H9 (cell line): ENCODE measurements around the gene CCDC88C. TPM values are rescaled to one million over a fixed set of nuclear protein-coding genes. Genes with fewer than 3 reads are reported as not detected.
A peak's percentile ranks its signal among the peaks of the same experiment; 100 is the strongest.

Experiments used
- DNase-seq: peaks from one replicate; pipeline ENCODE4 v3.0.0-alpha.2; 2017
- H2AFZ ChIP-seq: one replicate; pipeline ENCODE4 v1.6.1; 2013; ENCODE audit warnings: mild to moderate bottlenecking, low read length, control low read depth, moderate library complexity
- H2AK5ac ChIP-seq: 2 replicates; pipeline ENCODE4 v1.6.1; 2013; ENCODE audit warnings: low read length, control low read depth, mixed read lengths; ENCODE audit not compliant: insufficient read length
- H2BK120ac ChIP-seq: one replicate; pipeline ENCODE4 v1.6.1; 2013; ENCODE audit warnings: low read depth, mild to moderate bottlenecking, low read length, control low read depth, inconsistent platforms; ENCODE audit not compliant: poor library complexity, severe bottlenecking
- H2BK12ac ChIP-seq: 2 replicates; pipeline ENCODE4 v1.6.1; 2013; ENCODE audit warnings: low read length, control low read depth, mixed read lengths, low read depth; ENCODE audit not compliant: insufficient read length
- H2BK15ac ChIP-seq: 2 replicates; pipeline ENCODE4 v1.6.1; 2013; ENCODE audit warnings: low read depth, low read length, control low read depth
- H2BK20ac ChIP-seq: one replicate; pipeline ENCODE4 v1.6.1; 2013; ENCODE audit warnings: low read depth, mild to moderate bottlenecking, low read length, control low read depth, inconsistent platforms; ENCODE audit not compliant: poor library complexity, severe bottlenecking
- H2BK5ac ChIP-seq: 2 replicates; pipeline ENCODE4 v1.6.1; 2013; ENCODE audit warnings: low read length, control low read depth, mixed read lengths; ENCODE audit not compliant: insufficient read length
- H3K14ac ChIP-seq: 2 replicates; pipeline ENCODE4 v1.6.1; 2013; ENCODE audit warnings: low read length, control low read depth; ENCODE audit not compliant: insufficient read depth
- H3K18ac ChIP-seq: 2 replicates; pipeline ENCODE4 v1.6.1; 2013; ENCODE audit warnings: low read depth, mild to moderate bottlenecking, mixed read lengths, low read length, control low read depth; ENCODE audit not compliant: insufficient read length
- H3K23ac ChIP-seq: 2 replicates; pipeline ENCODE4 v1.6.1; 2013; ENCODE audit warnings: low read length, control low read depth, mixed read lengths, low read depth; ENCODE audit not compliant: insufficient read length
- H3K23me2 ChIP-seq: 2 replicates; pipeline ENCODE4 v1.6.1; 2013; ENCODE audit warnings: low read depth, mild to moderate bottlenecking, mixed read lengths, low read length, control low read depth; ENCODE audit not compliant: insufficient read length, poor library complexity, severe bottlenecking
- H3K27ac ChIP-seq: 2 replicates; pipeline ENCODE4 v1.5.1; 2013; ENCODE audit warnings: low read length, control low read depth, mixed read lengths, low read depth; ENCODE audit not compliant: insufficient read length
- H3K27me3 ChIP-seq: 2 replicates; pipeline ENCODE4 v1.6.1; 2013; ENCODE audit warnings: low read length, control low read depth, inconsistent platforms; ENCODE audit not compliant: insufficient read depth
- H3K4ac ChIP-seq: 2 replicates; pipeline ENCODE4 v1.6.1; 2013; ENCODE audit warnings: low read depth, mild to moderate bottlenecking, control low read depth, inconsistent platforms, low read length, moderate library complexity
- H3K4me1 ChIP-seq: 2 replicates; pipeline ENCODE4 v1.6.1; 2013; ENCODE audit warnings: low read length, control low read depth, inconsistent platforms; ENCODE audit not compliant: insufficient read depth
- H3K4me2 ChIP-seq: 2 replicates; pipeline ENCODE4 v1.6.1; 2013; ENCODE audit warnings: low read length, control low read depth, mixed read lengths; ENCODE audit not compliant: insufficient read length, insufficient read depth
- H3K56ac ChIP-seq: 2 replicates; pipeline ENCODE4 v1.6.1; 2013; ENCODE audit warnings: low read depth, mild to moderate bottlenecking, mixed read lengths, low read length, control low read depth; ENCODE audit not compliant: insufficient read length
- H3K79me1 ChIP-seq: 2 replicates; pipeline ENCODE4 v1.6.1; 2013; ENCODE audit warnings: low read depth, mild to moderate bottlenecking, moderate library complexity, low read length, control low read depth, inconsistent platforms; ENCODE audit not compliant: insufficient read depth, poor library complexity, severe bottlenecking
- H3K79me2 ChIP-seq: 2 replicates; pipeline ENCODE4 v1.6.1; 2013; ENCODE audit warnings: low read length, control low read depth, inconsistent platforms; ENCODE audit not compliant: insufficient read depth
- H3K9ac ChIP-seq: 2 replicates; pipeline ENCODE4 v1.6.1; 2013; ENCODE audit warnings: low read length, control low read depth, mixed read lengths; ENCODE audit not compliant: insufficient read length; ENCODE audit errors: extremely low read depth
- H3K9me3 ChIP-seq: one replicate; pipeline ENCODE4 v1.6.1; 2013; ENCODE audit warnings: low read depth, low read length, inconsistent platforms; ENCODE audit not compliant: control insufficient read depth
- H3T11ph ChIP-seq: one replicate; pipeline ENCODE4 v1.6.1; 2013; ENCODE audit warnings: mild to moderate bottlenecking, low read length, control low read depth, inconsistent platforms
- H4K20me1 ChIP-seq: one replicate; pipeline ENCODE4 v1.6.1; 2013; ENCODE audit not compliant: control insufficient read depth, insufficient read length, insufficient read depth
- H4K5ac ChIP-seq: 2 replicates; pipeline ENCODE4 v1.6.1; 2013; ENCODE audit warnings: low read depth, mild to moderate bottlenecking, mixed read lengths, low read length, control low read depth; ENCODE audit not compliant: insufficient read length
- H4K8ac ChIP-seq: replicated peaks from 2 replicates; pipeline ENCODE4 v1.6.1; 2013; ENCODE audit warnings: low read length, control low read depth, mixed read lengths, low read depth; ENCODE audit not compliant: insufficient read length
- H4K91ac ChIP-seq: 2 replicates; pipeline ENCODE4 v1.6.1; 2013; ENCODE audit warnings: low read depth, mild to moderate bottlenecking, moderate library complexity, mixed read lengths, low read length, control low read depth; ENCODE audit not compliant: insufficient read length
- H3K27ac Mint-ChIP-seq, 3 experiments: 2 replicates in 2 of 3; 3 replicates in 1 of 3; pipeline ENCODE4 v1.8.0; 2020 to 2021; ENCODE audit warnings: mixed read lengths in 3 of 3, mild to moderate bottlenecking in 1 of 3, moderate library complexity in 1 of 3
- H3K27me3 Mint-ChIP-seq: 2 replicates; pipeline ENCODE4 v1.8.0; 2021; ENCODE audit warnings: low read depth, mild to moderate bottlenecking, moderate library complexity, mixed read lengths
- H3K36me3 Mint-ChIP-seq, 3 experiments: 2 replicates in 2 of 3; 3 replicates in 1 of 3; pipeline ENCODE4 v1.8.0; 2020 to 2021; ENCODE audit warnings: low read depth in 3 of 3, mixed read lengths in 3 of 3; ENCODE audit not compliant: insufficient read depth in 1 of 3
- H3K4me1 Mint-ChIP-seq, 2 experiments: 2 replicates each; pipeline ENCODE4 v1.8.0; 2020; ENCODE audit warnings: mixed read lengths in 2 of 2
- H3K4me3 Mint-ChIP-seq, 2 experiments: 2 replicates in 1 of 2; 3 replicates in 1 of 2; pipeline ENCODE4 v1.8.0; 2020 to 2021; ENCODE audit warnings: mild to moderate bottlenecking in 2 of 2, mixed read lengths in 2 of 2, moderate library complexity in 1 of 2
- H3K9me3 Mint-ChIP-seq, 2 experiments: 2 replicates in 1 of 2; 3 replicates in 1 of 2; pipeline ENCODE4 v1.8.0; 2020; ENCODE audit warnings: mild to moderate bottlenecking in 2 of 2, mixed read lengths in 2 of 2, moderate library complexity in 1 of 2
- WGBS: extraction: QIAGEN DNeasy Blood & Tissue Kit; methylation state at CpG from one replicate; pipeline ENCODE4 v1.1.7; 2013; ENCODE audit warnings: missing lambda C conversion rate, low lambda C conversion rate, mixed read lengths; ENCODE audit not compliant: insufficient read length; ENCODE audit errors: extremely low coverage; 5-methylcytosine and 5-hydroxymethylcytosine counted together
- total RNA-seq: library from RNA; stranded (reverse); gene quantifications from 2 replicates; pipeline ENCODE4 v1.2.1, GENCODE V29; 2021
- TF ChIP-seq, protein P1 (sequence below): fragments of 200-600 bp; sonication (generic); conservative IDR thresholded peaks from 3 replicates; pipeline ENCODE4 v1.8.0; 2021; ENCODE audit warnings: antibody characterized with exemption, mild to moderate bottlenecking

The CCDC88C gene
- total RNA-seq, 1 experiment from 2014 or later = 52.4 TPM

DNA sequence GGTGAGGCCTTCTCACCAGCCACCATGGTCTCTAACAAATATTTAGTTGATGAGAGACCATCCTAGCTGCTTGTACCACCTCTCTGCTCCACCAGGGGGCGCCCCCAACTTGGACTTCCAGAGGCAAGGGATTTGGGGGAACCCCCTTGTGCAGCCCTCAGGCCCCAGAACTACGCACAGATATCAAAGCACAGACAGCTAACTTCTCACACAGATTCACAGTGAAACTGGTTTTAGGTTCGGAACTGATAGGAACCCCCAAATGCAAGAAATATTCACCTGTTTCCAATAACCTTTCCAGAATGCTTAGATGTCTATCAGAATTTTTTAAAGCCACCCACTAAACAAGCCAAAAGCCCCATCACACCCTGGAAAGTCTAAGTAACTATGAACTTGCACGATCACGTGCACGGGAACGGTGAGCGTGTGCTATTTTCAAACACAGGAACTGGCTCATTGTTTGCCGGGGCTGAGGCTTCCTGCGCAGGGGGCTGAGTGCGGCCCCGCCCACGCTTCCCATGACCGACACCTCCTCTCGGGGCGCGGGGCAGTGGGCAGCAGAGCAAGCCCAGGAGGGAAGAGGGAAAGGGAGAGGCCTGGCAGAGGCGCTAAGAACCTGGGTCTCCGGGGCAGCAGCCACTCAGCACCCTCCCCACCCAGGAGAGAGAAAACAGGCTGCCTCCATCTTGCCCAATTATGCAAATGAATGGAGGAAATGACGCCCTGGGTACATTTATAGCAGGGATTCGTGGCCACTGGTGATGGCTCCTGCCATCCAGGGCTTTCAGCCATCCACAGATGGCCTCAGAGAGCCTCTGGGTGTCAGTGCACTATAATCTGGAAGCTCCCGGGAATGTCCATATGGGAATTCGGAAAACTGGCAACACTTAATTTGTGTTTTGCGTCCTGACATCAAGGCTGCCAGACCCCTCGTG, 93.7 kb downstream of the CCDC88C start:
- no peaks in the 10 kb centered on the region for H3K4me1 ChIP-seq
- no peak overlapping the region; a peak in 1 of 7 replicates for H3K27ac Mint-ChIP-seq
- H2BK5ac ChIP-seq = no peak overlapping the region
- WGBS = no CpG with 5 or more reads among the region's 25 CpGs
- no peak overlapping the region for H3K14ac ChIP-seq
- DNase-seq = peak; percentile 71
- H4K8ac ChIP-seq = no peak overlapping the region
- no peak overlapping the region for H2BK15ac ChIP-seq
- no peak overlapping the region for H3K9ac ChIP-seq
- no peak overlapping the region for H2AFZ ChIP-seq
- no peaks in the 10 kb centered on the region for H3K9me3 ChIP-seq
- no peak overlapping the region for H3K23ac ChIP-seq
- no peak overlapping the region for H3K18ac ChIP-seq
- H3K79me1 ChIP-seq = no peaks in the 10 kb centered on the region
- no peak overlapping the region for H3T11ph ChIP-seq
- TF ChIP-seq, protein P1, sequence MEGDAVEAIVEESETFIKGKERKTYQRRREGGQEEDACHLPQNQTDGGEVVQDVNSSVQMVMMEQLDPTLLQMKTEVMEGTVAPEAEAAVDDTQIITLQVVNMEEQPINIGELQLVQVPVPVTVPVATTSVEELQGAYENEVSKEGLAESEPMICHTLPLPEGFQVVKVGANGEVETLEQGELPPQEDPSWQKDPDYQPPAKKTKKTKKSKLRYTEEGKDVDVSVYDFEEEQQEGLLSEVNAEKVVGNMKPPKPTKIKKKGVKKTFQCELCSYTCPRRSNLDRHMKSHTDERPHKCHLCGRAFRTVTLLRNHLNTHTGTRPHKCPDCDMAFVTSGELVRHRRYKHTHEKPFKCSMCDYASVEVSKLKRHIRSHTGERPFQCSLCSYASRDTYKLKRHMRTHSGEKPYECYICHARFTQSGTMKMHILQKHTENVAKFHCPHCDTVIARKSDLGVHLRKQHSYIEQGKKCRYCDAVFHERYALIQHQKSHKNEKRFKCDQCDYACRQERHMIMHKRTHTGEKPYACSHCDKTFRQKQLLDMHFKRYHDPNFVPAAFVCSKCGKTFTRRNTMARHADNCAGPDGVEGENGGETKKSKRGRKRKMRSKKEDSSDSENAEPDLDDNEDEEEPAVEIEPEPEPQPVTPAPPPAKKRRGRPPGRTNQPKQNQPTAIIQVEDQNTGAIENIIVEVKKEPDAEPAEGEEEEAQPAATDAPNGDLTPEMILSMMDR = peak; percentile 96
- H4K20me1 ChIP-seq = no peaks in the 10 kb centered on the region
- H3K56ac ChIP-seq = no peak overlapping the region
- H3K4me3 Mint-ChIP-seq = no peak overlapping the region
- H3K4me2 ChIP-seq = no peak overlapping the region
- peaks cover 6 to 8% of the 10 kb centered on the region in 2 experiments for H3K4me1 Mint-ChIP-seq
- no peaks in the 10 kb centered on the region for H3K9me3 Mint-ChIP-seq
- no peak overlapping the region for H3K27ac ChIP-seq
- H3K23me2 ChIP-seq = no peaks in the 10 kb centered on the region
- H4K91ac ChIP-seq = no peak overlapping the region
- peaks cover 10 to 64% (median 34%) of the 10 kb centered on the region in 3 experiments; a peak in 6 of 7 replicates for H3K36me3 Mint-ChIP-seq
- H3K79me2 ChIP-seq = no peaks in the 10 kb centered on the region
- H3K27me3 ChIP-seq = no peaks in the 10 kb centered on the region
- H2BK20ac ChIP-seq = no peak overlapping the region
- no peak overlapping the region for H3K4ac ChIP-seq
- H2BK120ac ChIP-seq = no peak overlapping the region
- no peak overlapping the region for H2AK5ac ChIP-seq
- H4K5ac ChIP-seq = no peak overlapping the region
- no peak overlapping the region for H2BK12ac ChIP-seq
- no peaks in the 10 kb centered on the region for H3K27me3 Mint-ChIP-seq
